Mesothelial cell of epicardium (in vitro differentiated cells): ENCODE measurements around the gene KREMEN2. TPM values are rescaled to one million over a fixed set of nuclear protein-coding genes. Genes with fewer than 3 reads are reported as not detected.

Experiments used
- DNase-seq, 2 experiments: peaks; one replicate each; pipeline ENCODE4 v3.0.0; 2021; ENCODE audit warnings: low spot score in 2 of 2; ENCODE audit not compliant: unreplicated experiment in 2 of 2
- H3K27ac Mint-ChIP-seq: 2 replicates; pipeline ENCODE4 v1.8.0; 2021; ENCODE audit warnings: mixed read lengths
- H3K27me3 Mint-ChIP-seq: 2 replicates; pipeline ENCODE4 v1.8.0; 2021; ENCODE audit warnings: low read depth, mixed read lengths
- H3K36me3 Mint-ChIP-seq: 2 replicates; pipeline ENCODE4 v1.8.0; 2021; ENCODE audit warnings: mixed read lengths
- H3K4me1 Mint-ChIP-seq: 2 replicates; pipeline ENCODE4 v1.8.0; 2021; ENCODE audit warnings: mixed read lengths
- H3K4me3 Mint-ChIP-seq: 2 replicates; pipeline ENCODE4 v1.8.0; 2021; ENCODE audit warnings: mild to moderate bottlenecking, moderate library complexity, mixed read lengths
- H3K9me3 Mint-ChIP-seq: 2 replicates; pipeline ENCODE4 v1.8.0; 2021; ENCODE audit warnings: mixed read lengths
- CTCF ChIP-seq: fragments of 200-600 bp; sonication (generic); IDR thresholded peaks from one replicate; pipeline ENCODE4 v1.5.0; 2021; ENCODE audit warnings: antibody characterized with exemption; ENCODE audit not compliant: unreplicated experiment
- total RNA-seq: library from RNA; stranded (reverse); gene quantifications from 3 replicates; pipeline ENCODE4 v1.2.1, GENCODE V29; 2021

KREMEN2 gene
- total RNA-seq = 27.3 to 30.5 TPM (median 29.1 TPM) in 3 replicates

GRCh38 chr16:2963723-2964474 is at the start of gene KREMEN2:
Gene KREMEN2 (plus strand): TSS chr16:2964275. CDS start chr16:2964521, 246 bp downstream.
- Mint-ChIP-seq H3K36me3 (no peaks in the 10 kb centered on the region), H3K9me3 (no peaks in the 10 kb centered on the region), H3K4me1 (peaks cover 17% of the 10 kb centered on the region), H3K27me3 (peaks cover 29% of the 10 kb centered on the region), H3K4me3 (peak within 1 kb of the TSS; percentile 87), H3K27ac (peak within 1 kb of the TSS; percentile 79)
- TF ChIP-seq CTCF = no peak
- peak in 1 of 2 experiments; percentile 74 for DNase-seq

- peaks cover 15% of the 10 kb centered on the region for H3K4me1 Mint-ChIP-seq
- no peak overlapping the region for H3K4me3 Mint-ChIP-seq
- no peaks in the 10 kb centered on the region for H3K27me3 Mint-ChIP-seq
- no peaks in the 10 kb centered on the region for H3K9me3 Mint-ChIP-seq
- no peak overlapping the region for H3K27ac Mint-ChIP-seq
- H3K36me3 Mint-ChIP-seq = peaks cover 9% of the 10 kb centered on the region
- no peak for DNase-seq
- no peak for TF ChIP-seq CTCF
These were observed 48.7 kb upstream of the KREMEN2 start for GRCh38 chr16:2915196-2915929.

- Mint-ChIP-seq H3K9me3 (no peaks in the 10 kb centered on the region), H3K4me1 (peaks cover 2% of the 10 kb centered on the region)
- DNase-seq = peak in 1 of 2 experiments; percentile 76
These were observed 44.4 kb upstream of the KREMEN2 start for GRCh38 chr16:2919511-2920255.

GRCh38 chr16:2923481-2923880 is 40.6 kb upstream of the KREMEN2 start:
- no peak overlapping the region for H3K4me3 Mint-ChIP-seq
- no peak for DNase-seq
- peaks cover 18% of the 10 kb centered on the region for H3K36me3 Mint-ChIP-seq
- H3K4me1 Mint-ChIP-seq = peaks cover 13% of the 10 kb centered on the region
- no peak overlapping the region for H3K27ac Mint-ChIP-seq
- TF ChIP-seq CTCF = no peak
- no peaks in the 10 kb centered on the region for H3K9me3 Mint-ChIP-seq
- H3K27me3 Mint-ChIP-seq = no peaks in the 10 kb centered on the region

More at GRCh38 chr16:2919511-2920255, 44.4 kb upstream of the KREMEN2 start:
- Mint-ChIP-seq H3K36me3 (peaks cover 18% of the 10 kb centered on the region), H3K27ac (no peak overlapping the region), H3K27me3 (no peaks in the 10 kb centered on the region), H3K4me3 (no peak overlapping the region)
- peak; percentile 94 for TF ChIP-seq CTCF

- Mint-ChIP-seq H3K4me1 (peaks cover 11% of the 10 kb centered on the region), H3K4me3 (peak overlapping the region; percentile 48), H3K27me3 (no peaks in the 10 kb centered on the region), H3K36me3 (peaks cover 13% of the 10 kb centered on the region), H3K27ac (peak overlapping the region; percentile 25), H3K9me3 (no peaks in the 10 kb centered on the region)
- DNase-seq = no peak
- no peak for TF ChIP-seq CTCF
These were observed 38.9 kb upstream of the KREMEN2 start for GRCh38 chr16:2924901-2925755.
